K562 treated with DMSO at 1 percent for 24 hours (cell line): ENCODE results near the gene C16orf46. TPM values are rescaled to one million over a fixed set of nuclear protein-coding genes. Genes with fewer than 3 reads are reported as not detected.

Experiments used
- total RNA-seq: library from RNA; unstranded; fragments of 300-600 nt; gene quantifications from 2 replicates; pipeline ENCODE4 v1.2.3, GENCODE V29; 2022; ENCODE audit warnings: low read depth; ENCODE audit not compliant: insufficient read depth

Gene C16orf46, protein sequence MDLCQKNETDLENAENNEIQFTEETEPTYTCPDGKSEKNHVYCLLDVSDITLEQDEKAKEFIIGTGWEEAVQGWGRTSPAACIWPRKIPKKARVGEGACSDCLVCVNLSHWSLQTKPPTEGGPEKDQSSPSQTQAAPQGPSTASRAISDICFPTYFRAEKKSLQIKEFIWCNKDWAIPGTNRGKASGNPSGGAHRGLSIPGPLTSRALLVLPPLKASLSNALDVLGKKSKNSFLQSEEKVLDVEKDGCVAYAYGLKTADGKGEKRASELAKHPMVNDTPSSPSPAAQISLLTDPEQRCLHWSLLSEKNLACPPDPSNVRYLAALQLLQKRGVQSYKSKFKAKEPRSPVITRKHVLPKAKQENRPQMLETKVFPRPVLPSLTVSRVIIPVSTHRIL
- total RNA-seq, result 1.1 and 1.2 TPM in 2 replicates

DNA sequence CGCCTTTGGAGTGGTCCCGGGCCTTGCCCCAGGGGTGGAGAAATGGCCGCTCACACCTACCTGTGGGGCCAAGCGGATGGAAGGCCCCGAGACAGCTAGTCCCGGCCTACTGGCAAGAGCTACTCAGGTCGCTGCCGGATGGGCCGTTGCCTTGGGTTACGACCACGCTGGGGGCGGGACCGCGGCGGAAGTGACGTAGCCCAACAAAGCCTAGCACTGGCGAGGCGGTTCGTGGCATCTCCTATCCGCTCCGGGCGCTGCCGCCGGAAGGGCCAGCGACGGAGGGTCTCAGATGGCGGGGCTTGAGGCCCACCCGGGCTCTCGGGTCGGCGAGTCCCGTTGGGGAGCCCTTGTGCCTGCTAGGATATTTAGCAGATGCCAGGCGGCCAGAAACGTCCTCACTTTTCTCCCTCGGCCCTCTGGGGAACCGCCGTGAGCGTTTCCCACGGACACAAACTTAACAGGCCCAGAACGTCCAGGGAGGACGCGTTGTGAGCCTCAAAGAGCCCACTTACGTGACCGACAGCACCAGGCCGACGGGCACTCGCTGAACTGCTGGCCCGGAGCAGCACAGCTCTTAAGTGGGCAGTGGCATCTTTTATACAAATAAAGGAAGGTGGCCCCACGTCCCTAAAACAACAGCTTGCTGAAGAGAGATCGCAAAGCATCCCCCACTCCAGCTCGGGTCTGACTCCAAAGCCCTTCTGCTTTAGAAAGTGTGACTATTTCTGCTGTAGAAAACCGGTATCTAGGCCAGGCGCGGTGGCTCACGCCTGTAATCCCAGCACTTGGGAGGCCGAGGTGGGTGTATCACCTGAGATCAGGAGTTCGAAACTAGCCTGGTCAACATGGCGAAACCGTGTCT is at the start of gene C16orf46:
TSS of gene C16orf46 (minus strand) at position 163 of the 865 bp plus-strand sequence. CDS start 13,283 bp downstream, outside the sequence.

DNA sequence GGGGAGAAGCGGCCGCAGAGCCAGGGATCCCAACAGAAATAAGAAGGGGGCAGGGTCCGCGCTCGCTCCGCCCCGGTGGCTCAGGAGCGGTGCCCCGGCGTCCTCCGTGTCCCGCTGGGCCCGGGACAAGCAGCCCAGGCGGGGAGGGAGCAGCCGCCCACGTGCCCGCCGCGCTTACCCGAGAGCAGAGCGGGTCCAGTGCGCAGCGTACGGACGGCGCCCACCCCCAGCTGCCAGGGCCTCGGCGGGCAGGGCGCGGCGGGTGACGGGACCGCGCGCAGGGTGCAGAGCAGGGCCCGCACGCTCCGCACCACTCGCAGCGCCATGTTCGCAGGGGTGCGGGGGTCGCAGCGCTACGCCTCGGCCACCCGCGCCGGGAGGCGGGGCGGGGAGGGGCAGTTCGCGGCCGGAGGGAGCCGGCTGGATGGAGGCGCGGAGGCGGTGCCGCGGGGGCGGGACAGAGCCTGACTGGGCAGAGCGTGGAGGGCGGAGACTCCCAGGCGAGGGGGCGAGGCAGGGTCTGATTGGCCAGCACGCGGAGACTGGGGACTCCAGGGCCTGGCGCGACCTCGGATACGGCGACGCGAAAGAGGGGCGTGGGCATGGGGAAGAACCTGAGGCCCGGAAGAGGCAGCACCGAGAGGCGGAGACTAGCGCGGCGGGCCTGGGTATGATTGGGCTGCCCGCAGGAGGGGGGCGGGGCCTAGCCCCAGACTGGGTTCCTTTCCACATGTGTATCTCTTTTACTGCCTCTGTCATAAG is 19.1 kb upstream of the C16orf46 start, which contains the start of gene GCSH:
TSS of gene GCSH (minus strand) at position 443 of the 762 bp plus-strand sequence. CDS start at position 326, 117 bp downstream.

DNA sequence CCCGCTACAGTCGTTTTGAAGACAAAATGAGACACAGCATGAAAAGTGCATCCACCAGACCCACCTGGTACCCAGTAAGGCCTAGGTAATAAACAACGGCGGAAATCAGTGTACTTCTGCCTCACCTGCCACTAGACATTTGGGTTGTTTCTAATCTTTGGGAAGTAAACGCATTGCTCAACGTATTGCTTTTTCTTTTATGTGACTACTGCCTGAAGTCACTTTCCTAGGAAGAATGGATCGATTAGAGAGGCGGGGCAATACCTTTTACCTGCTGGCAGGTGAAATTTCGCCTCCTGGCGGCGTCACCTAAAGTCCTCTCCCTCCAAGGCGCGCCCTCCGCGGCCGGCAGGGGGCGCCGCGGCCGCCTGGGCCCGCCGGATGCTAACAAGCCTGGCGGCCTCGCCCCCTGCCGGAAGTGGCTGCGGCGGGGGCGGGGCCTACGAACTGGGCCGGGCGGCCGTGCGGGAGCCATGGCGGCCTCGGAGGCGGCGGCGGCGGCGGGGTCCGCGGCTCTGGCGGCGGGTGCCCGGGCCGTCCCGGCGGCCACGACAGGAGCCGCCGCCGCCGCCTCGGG is 41.6 kb downstream of the C16orf46 start, which contains the start of gene ATMIN:
TSS of gene ATMIN (plus strand) at position 445 of the 577 bp plus-strand sequence. CDS start at position 474, 29 bp downstream.

Other genes starting within 250 kb of the C16orf46 start
- 175 and 211 TPM in 2 replicates for gene CMC2, start 70.4 kb downstream of the C16orf46 start, total RNA-seq
- 119 and 125 TPM in 2 replicates for gene CENPN, start 70.0 kb downstream of the C16orf46 start, total RNA-seq
- gene ATMIN, start 41.4 kb downstream of the C16orf46 start, total RNA-seq, result 16.2 and 17.2 TPM in 2 replicates
- gene GCSH, start 19.2 kb upstream of the C16orf46 start, total RNA-seq, result 23.6 and 26.2 TPM in 2 replicates
- gene BCO1, start 161.5 kb upstream of the C16orf46 start, total RNA-seq, result 0.14 TPM in 1 of 2 replicates, not detected in the other
- 2.2 and 2.3 TPM in 2 replicates for gene GAN, start 237.7 kb upstream of the C16orf46 start, total RNA-seq